SK-N-SH treated with all-trans-retinoic acid at 6 μM for 48 hours (cell line): ENCODE results near the gene ZNF350.

Source experiments
- ATAC-seq: fragments of 200-7000 bp; cut with Tn5 transposase; 3 replicates; pipeline ENCODE4 v1.9.1; 2020; ENCODE audit warnings: mild to moderate bottlenecking, moderate library complexity
- ARNTL ChIP-seq: fragments of 450-650 bp; formaldehyde crosslinking; IDR thresholded peaks from 2 replicates; pipeline ENCODE4 v1.5.0; 2020; ENCODE audit warnings: low read depth, mild to moderate bottlenecking, moderate library complexity, borderline replicate concordance
- BACH2 ChIP-seq: fragments of 250-450 bp; sonication (Bioruptor Pico); IDR thresholded peaks from 2 replicates; pipeline ENCODE4 v1.9.0; 2021; ENCODE audit warnings: mild to moderate bottlenecking, borderline replicate concordance
- CSDC2 ChIP-seq: fragments of 250-450 bp; sonication (Bioruptor Pico); IDR thresholded peaks from 2 replicates; pipeline ENCODE4 v1.5.0; 2020; ENCODE audit warnings: mild to moderate bottlenecking, moderate library complexity
- GLIS3 ChIP-seq: fragments of 250-450 bp; sonication (Bioruptor Pico); IDR thresholded peaks from 2 replicates; pipeline ENCODE4 v1.5.0; 2020; ENCODE audit warnings: mild to moderate bottlenecking, moderate library complexity
- ISL1 ChIP-seq: fragments of 250-450 bp; sonication (Bioruptor Pico); IDR thresholded peaks from 2 replicates; pipeline ENCODE4 v2.1.2; 2022; ENCODE audit warnings: mild to moderate bottlenecking, moderate library complexity
- OSR1 ChIP-seq: fragments of 250-450 bp; sonication (Bioruptor Pico); IDR thresholded peaks from 2 replicates; pipeline ENCODE4 v1.8.0; 2022; ENCODE audit warnings: moderate library complexity, mild to moderate bottlenecking, inconsistent platforms
- PPARA ChIP-seq: fragments of 250-450 bp; sonication (Bioruptor Pico); IDR thresholded peaks from 2 replicates; pipeline ENCODE4 v1.5.0; 2020; ENCODE audit warnings: mild to moderate bottlenecking, borderline replicate concordance
- RARB ChIP-seq: fragments of 250-450 bp; sonication (Bioruptor Pico); IDR thresholded peaks from 2 replicates; pipeline ENCODE4 v1.8.0; 2021; ENCODE audit warnings: mild to moderate bottlenecking, moderate library complexity
- SNAI2 ChIP-seq: fragments of 250-450 bp; sonication (Bioruptor Pico); IDR thresholded peaks from 2 replicates; pipeline ENCODE4 v1.5.0; 2020; ENCODE audit warnings: mild to moderate bottlenecking, moderate library complexity
- TOX ChIP-seq: fragments of 250-450 bp; sonication (Bioruptor Pico); IDR thresholded peaks from 2 replicates; pipeline ENCODE4 v1.8.0; 2021; ENCODE audit warnings: mild to moderate bottlenecking, moderate library complexity, borderline replicate concordance
- ZC3H10 ChIP-seq: fragments of 250-450 bp; sonication (Bioruptor Pico); IDR thresholded peaks from 2 replicates; pipeline ENCODE4 v1.5.1; 2021; ENCODE audit warnings: mild to moderate bottlenecking, moderate library complexity
- ZFP3 ChIP-seq: fragments of 250-450 bp; sonication (Bioruptor Pico); IDR thresholded peaks from 2 replicates; pipeline ENCODE4 v1.5.0; 2020; ENCODE audit warnings: mild to moderate bottlenecking, moderate library complexity
- ZFP30 ChIP-seq: fragments of 450-650 bp; formaldehyde crosslinking; IDR thresholded peaks from 2 replicates; pipeline ENCODE4 v1.5.0; 2022; ENCODE audit warnings: mild to moderate bottlenecking, moderate library complexity
- ZNF565 ChIP-seq: fragments of 450-650 bp; formaldehyde crosslinking; conservative IDR thresholded peaks from 2 replicates; pipeline ENCODE4 v1.5.0; 2020; ENCODE audit warnings: low read depth, mild to moderate bottlenecking, moderate library complexity
- ZNF70 ChIP-seq: fragments of 450-650 bp; formaldehyde crosslinking; IDR thresholded peaks from 2 replicates; pipeline ENCODE4 v1.5.0; 2020; ENCODE audit warnings: mild to moderate bottlenecking, moderate library complexity
- TF ChIP-seq, protein P1 (sequence below): fragments of 250-450 bp; sonication (Bioruptor Pico); IDR thresholded peaks from 2 replicates; pipeline ENCODE4 v1.8.0; 2020; ENCODE audit warnings: mild to moderate bottlenecking, moderate library complexity, borderline replicate concordance
- TF ChIP-seq, protein P2 (sequence below): fragments of 250-450 bp; sonication (Bioruptor Pico); IDR thresholded peaks from 2 replicates; pipeline ENCODE4 v1.5.1; 2020; ENCODE audit warnings: low read depth, mild to moderate bottlenecking, moderate library complexity
- TF ChIP-seq, protein P3 (sequence below): fragments of 250-450 bp; sonication (Bioruptor Pico); IDR thresholded peaks from 2 replicates; pipeline ENCODE4 v1.8.0; 2021; ENCODE audit warnings: low read depth, mild to moderate bottlenecking, moderate library complexity, borderline replicate concordance

ZNF350 gene

DNA sequence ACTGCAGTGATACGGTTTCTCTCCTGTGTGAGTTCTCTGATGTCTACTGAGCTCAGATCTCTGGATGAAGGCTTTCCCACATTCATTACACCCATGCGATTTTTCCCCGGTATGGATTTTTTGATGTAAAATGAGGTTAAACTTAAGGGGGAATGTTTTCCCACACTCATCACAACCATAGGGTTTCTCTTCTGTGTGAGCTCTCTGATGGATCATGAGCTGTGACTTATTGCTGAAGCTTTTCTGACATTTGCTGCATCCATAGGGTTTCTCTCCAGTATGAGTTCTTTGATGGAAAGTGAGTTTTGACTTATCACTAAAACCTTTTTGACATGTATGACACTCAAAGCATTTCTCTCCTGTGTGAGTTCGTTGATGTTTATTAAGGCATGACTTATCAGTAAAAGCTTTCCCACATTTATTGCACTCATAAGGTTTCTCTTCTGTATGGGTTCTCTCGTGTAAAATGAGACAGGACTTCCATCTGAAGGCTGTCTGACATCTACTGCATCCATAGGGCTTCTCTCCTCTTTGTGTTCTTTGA is 71.2 kb downstream of the ZNF350 start:
- no peak for ATAC-seq
- TF ChIP-seq, protein P1, sequence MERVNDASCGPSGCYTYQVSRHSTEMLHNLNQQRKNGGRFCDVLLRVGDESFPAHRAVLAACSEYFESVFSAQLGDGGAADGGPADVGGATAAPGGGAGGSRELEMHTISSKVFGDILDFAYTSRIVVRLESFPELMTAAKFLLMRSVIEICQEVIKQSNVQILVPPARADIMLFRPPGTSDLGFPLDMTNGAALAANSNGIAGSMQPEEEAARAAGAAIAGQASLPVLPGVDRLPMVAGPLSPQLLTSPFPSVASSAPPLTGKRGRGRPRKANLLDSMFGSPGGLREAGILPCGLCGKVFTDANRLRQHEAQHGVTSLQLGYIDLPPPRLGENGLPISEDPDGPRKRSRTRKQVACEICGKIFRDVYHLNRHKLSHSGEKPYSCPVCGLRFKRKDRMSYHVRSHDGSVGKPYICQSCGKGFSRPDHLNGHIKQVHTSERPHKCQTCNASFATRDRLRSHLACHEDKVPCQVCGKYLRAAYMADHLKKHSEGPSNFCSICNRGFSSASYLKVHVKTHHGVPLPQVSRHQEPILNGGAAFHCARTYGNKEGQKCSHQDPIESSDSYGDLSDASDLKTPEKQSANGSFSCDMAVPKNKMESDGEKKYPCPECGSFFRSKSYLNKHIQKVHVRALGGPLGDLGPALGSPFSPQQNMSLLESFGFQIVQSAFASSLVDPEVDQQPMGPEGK = no peak
- TF ChIP-seq BACH2 (CRISPR knock-in tag) (no peak), ZFP30 (no peak), ARNTL (no peak), RARB (CRISPR knock-in tag) (no peak), TOX (no peak), ISL1 (no peak), SNAI2 (CRISPR knock-in tag) (no peak), ZC3H10 (CRISPR knock-in tag) (no peak), CSDC2 (CRISPR knock-in tag) (no peak), PPARA (CRISPR knock-in tag) (no peak), OSR1 (CRISPR knock-in tag) (no peak), GLIS3 (no peak), ZNF565 (CRISPR knock-in tag) (no peak), ZNF70 (no peak), ZFP3 (no peak)
- TF ChIP-seq, protein P2, sequence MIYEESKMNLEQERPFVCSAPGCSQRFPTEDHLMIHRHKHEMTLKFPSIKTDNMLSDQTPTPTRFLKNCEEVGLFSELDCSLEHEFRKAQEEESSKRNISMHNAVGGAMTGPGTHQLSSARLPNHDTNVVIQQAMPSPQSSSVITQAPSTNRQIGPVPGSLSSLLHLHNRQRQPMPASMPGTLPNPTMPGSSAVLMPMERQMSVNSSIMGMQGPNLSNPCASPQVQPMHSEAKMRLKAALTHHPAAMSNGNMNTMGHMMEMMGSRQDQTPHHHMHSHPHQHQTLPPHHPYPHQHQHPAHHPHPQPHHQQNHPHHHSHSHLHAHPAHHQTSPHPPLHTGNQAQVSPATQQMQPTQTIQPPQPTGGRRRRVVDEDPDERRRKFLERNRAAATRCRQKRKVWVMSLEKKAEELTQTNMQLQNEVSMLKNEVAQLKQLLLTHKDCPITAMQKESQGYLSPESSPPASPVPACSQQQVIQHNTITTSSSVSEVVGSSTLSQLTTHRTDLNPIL = no peak
- TF ChIP-seq, protein P3, sequence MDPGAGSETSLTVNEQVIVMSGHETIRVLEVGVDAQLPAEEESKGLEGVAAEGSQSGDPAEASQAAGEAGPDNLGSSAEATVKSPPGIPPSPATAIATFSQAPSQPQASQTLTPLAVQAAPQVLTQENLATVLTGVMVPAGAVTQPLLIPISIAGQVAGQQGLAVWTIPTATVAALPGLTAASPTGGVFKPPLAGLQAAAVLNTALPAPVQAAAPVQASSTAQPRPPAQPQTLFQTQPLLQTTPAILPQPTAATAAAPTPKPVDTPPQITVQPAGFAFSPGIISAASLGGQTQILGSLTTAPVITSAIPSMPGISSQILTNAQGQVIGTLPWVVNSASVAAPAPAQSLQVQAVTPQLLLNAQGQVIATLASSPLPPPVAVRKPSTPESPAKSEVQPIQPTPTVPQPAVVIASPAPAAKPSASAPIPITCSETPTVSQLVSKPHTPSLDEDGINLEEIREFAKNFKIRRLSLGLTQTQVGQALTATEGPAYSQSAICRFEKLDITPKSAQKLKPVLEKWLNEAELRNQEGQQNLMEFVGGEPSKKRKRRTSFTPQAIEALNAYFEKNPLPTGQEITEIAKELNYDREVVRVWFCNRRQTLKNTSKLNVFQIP (CRISPR knock-in tag) = no peak
